COR-L47 (cell line): ENCODE measurements around the gene ACD.

ENCODE experiments used
- DNase-seq: peaks from one replicate; lab custom pipeline; 2025; lab: John Stamatoyannopoulos, UW

Gene ACD

GRCh38 chr16:67661886-67662652 lies 2.0 kb upstream of the ACD start:
- no peak for DNase-seq

- no peak for DNase-seq
These were observed 1.2 kb upstream of the ACD start for GRCh38 chr16:67661101-67661761.

DNA sequence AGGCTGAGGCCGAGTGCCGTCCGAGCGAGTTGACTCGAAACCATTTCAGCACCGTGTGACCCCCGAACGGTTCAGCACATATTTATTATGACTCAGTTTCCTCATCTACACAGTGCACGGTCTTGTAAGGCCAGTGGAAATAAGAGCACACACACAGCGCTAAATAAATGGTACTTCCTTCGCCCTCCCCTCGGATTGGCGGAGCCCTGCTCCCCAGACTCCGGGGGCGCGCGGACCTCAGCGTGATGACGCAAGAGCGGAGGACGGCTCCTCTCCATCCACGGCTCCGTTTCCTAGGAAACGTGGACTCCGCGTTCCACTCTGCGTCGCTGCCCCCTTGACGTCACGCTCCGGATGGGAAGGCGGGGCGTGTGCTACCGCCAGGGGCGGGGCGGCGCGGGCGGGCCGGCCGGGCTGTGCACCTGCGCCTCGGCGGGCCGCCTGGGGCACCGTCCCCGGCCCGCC lies 536 bp upstream of the ACD start, which contains the start of gene PARD6A:
TSS of gene PARD6A (plus strand) at position 397 of the 465 bp plus-strand sequence. CDS start 79 bp downstream, outside the sequence.
- peak; percentile 98 for DNase-seq

DNA sequence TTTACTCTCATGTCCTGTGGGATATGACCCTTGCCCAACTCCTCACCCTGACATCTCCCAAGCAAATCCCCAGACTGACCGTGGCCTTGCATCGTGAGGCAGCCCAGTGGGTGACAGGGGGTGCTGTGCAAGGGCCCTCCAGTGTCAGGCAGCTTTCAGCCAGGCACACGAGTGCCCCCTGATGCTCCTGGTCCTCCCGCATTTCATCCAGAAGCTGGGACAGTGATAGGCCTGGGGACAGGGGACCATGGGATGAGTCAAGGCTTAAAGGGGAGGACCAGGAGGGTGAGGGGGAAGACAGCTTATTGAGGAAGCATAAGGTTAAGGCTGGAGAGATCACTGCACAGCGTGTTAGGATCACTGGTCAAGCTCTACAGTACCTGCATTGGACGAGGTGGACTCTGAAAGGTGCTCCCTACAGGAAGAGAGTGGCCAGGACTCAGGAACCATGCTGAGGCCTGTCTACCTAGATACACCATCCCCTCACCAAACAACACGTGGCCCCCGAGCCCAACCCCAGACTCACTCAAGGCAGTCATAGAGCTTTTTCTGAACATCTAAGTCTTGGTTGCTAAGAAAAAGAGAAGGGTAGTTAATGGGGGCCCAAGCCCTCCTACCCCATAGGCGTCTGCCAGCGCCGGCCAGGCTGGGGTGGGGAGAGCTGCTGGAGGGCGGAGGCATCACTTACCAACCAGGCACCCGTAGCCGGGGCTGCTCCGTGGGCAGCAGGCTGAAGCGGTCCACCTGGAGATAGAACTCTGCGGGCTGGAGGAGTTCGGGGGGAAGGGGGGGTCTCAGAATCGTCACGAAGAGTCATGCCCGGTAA lies 998 bp downstream of the ACD start:
- DNase-seq, result no peak

- no peak for DNase-seq
These were observed 2.1 kb downstream of the ACD start for GRCh38 chr16:67657751-67658518.

GRCh38 chr16:67657017-67657608 lies 2.9 kb downstream of the ACD start:
- no peak for DNase-seq

DNA sequence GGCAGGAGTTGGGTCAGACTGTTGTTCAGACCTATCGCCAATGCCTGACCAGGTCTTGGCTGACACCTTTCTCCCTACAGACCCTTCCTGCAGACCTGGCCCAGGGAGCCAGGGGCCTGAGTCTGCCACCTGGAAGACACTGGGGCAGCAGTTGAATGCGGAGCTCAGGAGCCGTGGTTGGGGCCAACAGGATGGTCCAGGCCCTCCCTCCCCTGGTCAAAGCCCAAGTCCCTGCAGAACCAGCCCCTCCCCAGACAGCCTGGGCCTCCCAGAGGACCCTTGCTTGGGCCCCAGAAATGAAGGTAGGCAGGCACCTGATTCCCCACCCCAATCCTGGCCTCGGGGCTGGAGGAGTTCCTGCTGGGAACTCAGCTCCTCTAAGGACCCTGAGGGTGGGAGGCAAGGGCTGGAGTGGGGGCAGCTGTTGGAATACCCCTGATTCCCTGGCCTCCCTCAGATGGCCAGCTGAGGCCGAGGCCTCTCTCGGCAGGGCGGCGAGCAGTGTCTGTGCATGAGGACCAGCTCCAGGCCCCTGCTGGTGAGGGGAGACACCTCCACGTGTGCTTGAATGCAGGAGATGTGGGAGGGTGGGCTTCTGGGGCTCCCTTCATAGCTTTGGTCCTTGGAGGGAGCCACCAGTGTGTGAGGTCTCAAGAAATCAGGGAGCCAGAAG lies 3.6 kb downstream of the ACD start:
- DNase-seq, result no peak

DNA sequence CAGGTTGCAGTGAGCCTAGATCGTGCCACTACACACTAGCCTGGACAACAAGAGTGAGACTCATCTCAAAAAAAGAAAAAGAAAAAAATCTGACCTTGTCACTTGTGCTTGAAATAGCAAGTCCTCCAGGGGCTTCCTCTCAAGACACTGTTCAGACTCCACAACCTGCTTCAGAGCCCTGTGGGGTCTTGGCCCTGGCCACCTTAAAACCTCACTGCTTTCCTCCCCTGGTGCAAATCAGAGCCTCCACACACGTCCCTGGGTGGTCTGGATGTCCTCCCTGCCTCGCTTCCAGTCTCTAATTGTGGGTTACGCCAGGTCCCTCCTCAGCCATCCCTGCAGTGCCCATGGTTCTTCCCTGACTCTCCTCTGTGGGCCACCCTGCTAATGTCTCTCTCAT lies 4.7 kb downstream of the ACD start:
- DNase-seq, result no peak

DNA sequence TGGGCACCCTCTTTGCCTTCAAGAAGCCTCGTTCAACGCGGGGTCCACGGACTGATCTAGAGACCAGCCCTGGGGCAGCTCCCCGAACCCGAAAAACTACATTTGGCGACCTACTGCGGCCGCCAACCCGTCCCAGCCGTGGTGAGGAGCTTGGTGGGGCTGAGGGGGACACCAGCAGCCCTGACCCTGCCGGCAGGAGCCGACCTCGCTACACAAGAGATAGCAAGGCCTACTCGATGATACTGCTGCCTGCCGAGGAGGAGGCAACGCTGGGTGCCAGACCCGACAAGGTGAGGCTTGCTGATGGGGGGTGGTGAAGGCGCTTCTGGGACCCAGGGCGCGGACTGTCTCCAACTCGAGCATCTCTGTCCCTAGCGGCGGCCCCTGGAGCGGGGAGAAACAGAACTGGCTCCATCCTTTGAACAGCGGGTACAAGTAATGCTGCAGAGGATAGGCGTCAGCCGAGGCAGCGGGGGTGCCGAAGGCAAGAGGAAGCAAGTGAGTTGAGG lies 5.6 kb downstream of the ACD start:
- DNase-seq, result no peak

DNA sequence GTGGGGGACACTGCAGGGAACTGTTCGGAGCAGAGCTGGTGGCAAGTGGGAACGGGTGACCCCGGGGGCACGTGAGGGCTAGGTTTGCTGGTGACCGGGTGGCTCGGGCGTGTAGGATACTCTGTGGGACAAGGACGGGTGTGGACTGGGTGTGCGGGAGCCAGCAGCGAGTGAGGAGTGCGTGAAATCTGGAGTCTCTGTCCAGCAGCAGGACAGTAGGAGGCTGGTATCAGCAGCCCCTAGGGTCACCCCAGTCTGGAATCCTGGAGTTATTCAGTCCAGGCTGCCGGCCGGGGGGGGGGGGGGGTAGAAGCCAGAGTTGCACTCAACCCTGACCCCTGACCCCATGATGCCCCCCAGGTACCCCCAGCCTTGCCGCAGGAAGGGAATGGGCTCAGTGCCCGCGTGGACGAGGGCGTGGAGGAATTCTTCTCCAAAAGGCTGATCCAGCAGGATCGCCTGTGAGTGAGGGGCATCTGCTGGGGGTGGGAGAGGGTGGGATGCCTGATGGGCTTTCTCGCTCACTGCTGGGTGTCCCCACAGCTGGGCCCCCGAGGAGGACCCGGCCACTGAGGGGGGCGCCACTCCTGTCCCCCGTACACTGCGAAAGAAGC lies 6.2 kb downstream of the ACD start:
- no peak for DNase-seq

GRCh38 chr16:67653128-67653788 lies 6.8 kb downstream of the ACD start:
- peak; percentile 72 for DNase-seq

DNA sequence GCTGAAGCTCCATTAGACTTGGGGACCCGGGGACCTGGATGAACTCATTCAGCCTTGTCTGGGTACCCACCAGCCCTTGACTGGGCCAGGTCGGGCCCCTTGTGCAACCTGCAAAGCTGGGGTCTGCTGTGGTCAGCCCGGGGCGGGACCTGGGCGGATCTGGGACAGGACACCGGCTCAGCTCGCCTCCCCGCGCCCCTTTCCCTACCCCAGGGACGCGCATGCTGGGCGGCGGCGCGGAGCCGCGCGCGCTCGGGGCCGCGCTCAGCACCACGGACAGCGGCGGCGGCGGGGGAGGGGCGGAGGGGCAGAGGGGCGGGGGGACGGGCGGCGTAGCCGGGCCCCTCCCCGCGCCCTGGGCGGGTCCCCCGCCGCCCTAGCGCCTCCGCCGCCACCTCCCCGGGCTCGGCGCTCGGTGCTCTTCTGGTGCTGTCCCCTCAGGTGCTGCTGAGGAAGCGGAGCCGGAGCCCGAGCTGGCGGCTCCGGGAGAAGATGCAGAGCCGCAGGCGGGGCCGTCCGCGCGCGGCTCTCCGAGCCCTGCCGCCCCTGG lies 7.4 kb downstream of the ACD start:
- peak; percentile 61 for DNase-seq

DNA sequence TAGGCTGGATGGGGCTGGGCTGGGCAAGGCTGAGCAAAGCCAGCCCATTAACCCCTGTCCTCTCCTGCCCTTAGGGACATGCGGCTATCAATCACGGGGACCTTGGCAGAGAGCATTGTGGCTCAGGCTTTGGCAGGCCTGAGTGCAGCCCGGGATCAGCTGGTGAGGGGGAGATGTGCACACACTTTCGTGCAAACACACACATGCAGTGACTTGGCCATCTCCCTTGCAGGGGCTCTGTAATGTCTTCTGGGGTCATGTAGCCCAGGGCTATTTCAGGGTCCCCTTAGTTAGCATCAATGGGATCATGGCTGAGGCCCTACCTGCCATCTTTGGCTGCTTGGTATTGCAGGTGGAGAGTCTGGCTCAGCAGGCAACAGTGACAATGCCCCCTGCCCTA lies 8.2 kb downstream of the ACD start:
- no peak for DNase-seq

DNA sequence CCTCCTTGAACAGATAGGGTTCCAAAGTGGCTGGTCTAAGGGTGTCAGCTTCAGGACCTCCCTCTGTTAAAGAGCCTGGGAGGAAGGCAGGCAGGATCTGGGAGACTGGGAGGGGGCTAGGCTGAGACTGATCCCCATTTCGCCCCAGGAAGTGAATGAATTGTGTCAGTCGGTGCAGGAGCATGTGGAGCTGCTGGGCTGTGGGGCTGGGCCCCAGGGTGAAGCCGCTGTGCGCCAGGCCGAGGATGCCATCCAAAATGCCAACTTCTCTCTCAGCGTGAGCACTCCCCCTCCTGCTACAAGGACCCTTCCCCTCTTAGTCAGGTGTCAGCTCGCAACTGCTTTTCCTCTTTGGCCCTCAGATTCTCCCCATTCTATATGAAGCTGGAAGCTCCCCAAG lies 9.0 kb downstream of the ACD start:
- no peak for DNase-seq

DNA sequence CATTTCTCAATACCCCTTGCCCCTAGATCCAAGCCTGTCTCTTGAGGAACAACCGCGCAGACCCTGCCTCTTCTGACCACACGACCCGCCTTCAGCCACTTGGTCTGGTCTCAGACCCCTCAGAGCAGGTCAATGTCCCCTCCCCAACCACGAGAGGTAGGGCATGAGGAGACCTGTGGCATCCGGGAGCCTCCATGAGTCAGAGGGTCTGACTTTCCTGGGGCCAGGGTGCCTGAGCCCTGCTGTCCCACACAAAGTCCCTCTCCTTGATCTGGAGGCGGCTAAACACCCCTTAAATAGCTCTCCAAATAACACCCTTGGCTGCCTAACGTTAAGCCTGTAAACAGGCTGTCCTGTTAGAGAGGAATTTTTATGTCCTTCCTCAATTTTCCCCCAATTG lies 10.0 kb downstream of the ACD start:
- DNase-seq, result no peak

DNA sequence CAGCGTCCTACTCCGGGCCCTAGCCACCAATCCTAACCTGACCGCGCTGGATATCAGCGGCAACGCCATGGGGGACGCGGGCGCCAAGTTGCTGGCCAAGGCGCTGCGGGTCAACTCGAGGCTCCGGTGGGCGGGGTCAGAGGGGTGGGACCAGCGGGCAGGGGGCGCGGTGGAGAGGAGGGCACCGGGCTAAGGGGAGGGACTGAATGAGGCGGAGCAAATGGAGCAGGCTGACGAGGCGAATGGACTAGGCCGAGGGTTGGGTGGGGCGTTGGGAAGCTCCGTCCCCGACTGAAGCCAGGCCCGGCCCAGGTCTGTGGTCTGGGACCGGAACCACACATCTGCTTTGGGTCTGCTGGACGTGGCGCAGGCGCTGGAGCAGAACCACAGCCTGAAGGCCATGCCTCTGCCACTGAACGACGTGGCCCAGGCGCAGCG lies 10.5 kb downstream of the ACD start:
- no peak for DNase-seq

GRCh38 chr16:67648764-67649407 lies 11.2 kb downstream of the ACD start:
- no peak for DNase-seq

- no peak for DNase-seq
These were observed 11.8 kb downstream of the ACD start for GRCh38 chr16:67648088-67648763.
